H1 (cell line): Measurements from ENCODE around the gene ZNF223. TPM values are rescaled to one million over a fixed set of nuclear protein-coding genes. Genes with fewer than 3 reads are reported as not detected.

Experiments
- ATF2 ChIP-seq: IDR thresholded peaks from 2 replicates; pipeline ENCODE4 v1.6.1; 2012; ENCODE audit warnings: low read length, inconsistent platforms
- CBX5 ChIP-seq: fragments of 300-800, 300-1000 bp; sonication (generic); IDR thresholded peaks from 2 replicates; pipeline ENCODE4 v1.7.1; 2016; ENCODE audit warnings: antibody characterized with exemption, low read length, low read depth
- CHD1 ChIP-seq: IDR thresholded peaks from 2 replicates; pipeline ENCODE4 v1.6.1; 2012; ENCODE audit warnings: low read depth, low read length, improper control_type of control experiment
- HDAC6 ChIP-seq: IDR thresholded peaks from one replicate; pipeline ENCODE4 v1.7.1; 2012; ENCODE audit warnings: low read depth, mild to moderate bottlenecking, inconsistent platforms, low read length, moderate library complexity
- KDM1A ChIP-seq: fragments of 200-600, 300-600 bp; sonication (generic); IDR thresholded peaks from 2 replicates; pipeline ENCODE4 v1.7.1; 2016; ENCODE audit warnings: mild to moderate bottlenecking, low read length, borderline replicate concordance
- POLR2A ChIP-seq, 2 experiments: IDR thresholded peaks; 1 replicate in 1 of 2; 2 replicates in 1 of 2; pipeline ENCODE4 v1.6.1; 2011; ENCODE audit warnings: low read depth in 2 of 2, low read length in 2 of 2, mild to moderate bottlenecking in 2 of 2; ENCODE audit errors: control extremely low read depth in 1 of 2
- POLR2AphosphoS5 ChIP-seq: IDR thresholded peaks from 2 replicates; pipeline ENCODE4 v1.6.1; 2011; ENCODE audit warnings: low read depth, low read length
- RAD21 ChIP-seq, 2 experiments: IDR thresholded peaks in 1 of 2; conservative IDR thresholded peaks in 1 of 2; 2 replicates each; pipeline ENCODE4 v1.6.1; 2011; ENCODE audit warnings: low read depth in 2 of 2, low read length in 2 of 2, improper control_type of control experiment in 1 of 2, inconsistent platforms in 1 of 2, mild to moderate bottlenecking in 1 of 2, moderate library complexity in 1 of 2
- RFX5 ChIP-seq: IDR thresholded peaks from 2 replicates; pipeline ENCODE4 v1.6.1; 2011; ENCODE audit warnings: low read depth, low read length, improper control_type of control experiment, borderline replicate concordance
- RNF2 ChIP-seq: fragments of 200-900, 300-1000 bp; sonication (generic); IDR thresholded peaks from 2 replicates; pipeline ENCODE4 v1.7.1; 2016; ENCODE audit warnings: borderline replicate concordance, low read depth, mild to moderate bottlenecking, antibody characterized with exemption, low read length; ENCODE audit not compliant: poor library complexity, severe bottlenecking; ENCODE audit errors: missing control alignments
- TCF12 ChIP-seq: IDR thresholded peaks from 2 replicates; pipeline ENCODE4 v1.6.1; 2011; ENCODE audit warnings: low read depth, mild to moderate bottlenecking, low read length
- USF2 ChIP-seq: IDR thresholded peaks from 2 replicates; pipeline ENCODE4 v1.6.1; 2011; ENCODE audit warnings: low read length, improper control_type of control experiment
- polyA plus RNA-seq, 7 experiments: library from polyadenylated mRNA; depleted of rRNA in 3 of 7; stranded (reverse) in 5 of 7; unstranded in 2 of 7; fragments of >200 nt in 5 of 7; fragments of 200-250 nt in 2 of 7; gene quantifications; 1 replicate in 5 of 7; 2 replicates in 1 of 7; 4 replicates in 1 of 7; pipeline versions ENCODE4 v1.2.1 to v1.2.3, GENCODE V29; 2011 to 2013; ENCODE audit warnings: missing spikeins in 2 of 7, mixed read lengths in 2 of 7
- total RNA-seq: library from RNA; stranded (reverse); fragmentation: NEBNext Ultra II Directional; extraction: Animal tissue kit (Norgen Biotek cat#: 25700); gene quantifications from 2 replicates; pipeline ENCODE4 v1.2.1, GENCODE V29; 2021
- TF ChIP-seq, protein P1 (sequence below): IDR thresholded peaks from 2 replicates; pipeline ENCODE4 v1.6.1; 2011; ENCODE audit warnings: low read depth, mild to moderate bottlenecking, low read length; ENCODE audit not compliant: insufficient read depth

The ZNF223 gene
- total and polyA plus RNA-seq, 2 of the 8 experiments (the other 6 are each of a cell fraction or from before 2014, with no cell fraction given): 1.7 to 4.3 TPM

- TF ChIP-seq ATF2 (no peak), TCF12 (no peak), KDM1A (no peak), CHD1 (no peak; the same call in 1 of the 2 replicates), RAD21 (IDR thresholded peaks at IDR 0.05 in 1 of 2, conservative IDR thresholded peaks at IDR 0.05 in 1 of 2; ENCODE audit: low read depth in 2 of 2, low read length in 2 of 2) (no peak), RFX5 (no peak), RNF2 (no peak), CBX5 (no peak), USF2 (peak; percentile 24; the same call in 1 of the 2 replicates), HDAC6 (no peak), POLR2AphosphoS5 (peak; percentile 84), POLR2A (IDR thresholded peaks at IDR 0.05; ENCODE audit: control extremely low read depth in 1 of 2, low read depth in 2 of 2, low read length in 2 of 2) (peak; percentile 81 to 93)
- TF ChIP-seq, protein P1, sequence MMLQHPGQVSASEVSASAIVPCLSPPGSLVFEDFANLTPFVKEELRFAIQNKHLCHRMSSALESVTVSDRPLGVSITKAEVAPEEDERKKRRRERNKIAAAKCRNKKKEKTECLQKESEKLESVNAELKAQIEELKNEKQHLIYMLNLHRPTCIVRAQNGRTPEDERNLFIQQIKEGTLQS: no peak
These were observed 60.2 kb downstream of the ZNF223 start (continued) for GRCh38 chr19:44111910-44112463.
